Stimulated activated CD8-positive, alpha-beta memory T cell treated with anti-CD3 and anti-CD28 coated beads, Interleukin-12 subunit alpha, Interleukin-12 subunit beta, amount 100 ng/mL, for 24 hours (primary cell): ENCODE measurements around the gene SPATS1.
"Not testable (repeated sequence)": the region's sequence is repeated elsewhere in the genome, so short reads cannot be mapped to it uniquely, and the experiment has no call there.

Source experiments
- DNase-seq: peaks from one replicate; pipeline ENCODE4 v3.0.0-alpha.2; 2020; ENCODE audit errors: extremely low read depth

SPATS1 gene

DNA sequence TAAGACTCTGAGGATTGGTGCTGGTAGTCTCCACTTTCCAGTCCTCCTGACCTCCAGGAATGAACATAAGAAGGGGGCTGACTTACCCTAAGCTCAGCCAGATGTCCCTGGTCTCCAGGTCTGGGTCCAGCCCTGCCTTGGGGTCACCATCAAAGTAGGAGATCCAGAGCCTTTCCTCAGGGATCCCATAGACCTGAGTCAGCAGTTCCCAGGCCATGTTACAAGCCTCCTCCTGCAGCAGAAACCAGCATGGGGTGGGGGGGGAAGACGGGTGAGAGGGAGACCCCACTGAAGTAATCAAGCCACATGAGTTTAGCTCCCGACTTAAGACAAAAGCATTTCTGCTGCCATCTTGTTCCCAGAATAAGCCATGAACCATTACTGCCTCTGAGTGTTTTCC, 31.1 kb upstream of the SPATS1 start:
- no peak for DNase-seq

DNA sequence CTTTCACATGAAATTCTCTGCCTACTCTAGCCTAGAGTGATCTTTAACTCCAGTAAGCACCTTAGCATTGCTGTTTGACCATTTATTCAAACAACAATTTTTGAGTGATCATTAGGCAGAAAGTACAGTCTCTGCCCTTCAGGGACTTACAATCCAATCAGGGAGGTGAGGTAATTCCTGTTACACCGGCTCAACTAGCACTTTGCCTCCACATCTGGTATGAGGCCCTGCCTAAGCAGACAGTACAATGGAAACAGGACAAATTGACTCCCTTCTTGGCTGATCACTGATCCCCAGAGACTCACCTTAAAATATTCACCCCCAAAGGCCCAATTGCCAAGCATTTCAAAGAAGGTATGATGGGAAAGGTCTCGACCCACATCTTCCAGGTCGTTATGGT, 30.7 kb upstream of the SPATS1 start:
- no peak for DNase-seq

DNA sequence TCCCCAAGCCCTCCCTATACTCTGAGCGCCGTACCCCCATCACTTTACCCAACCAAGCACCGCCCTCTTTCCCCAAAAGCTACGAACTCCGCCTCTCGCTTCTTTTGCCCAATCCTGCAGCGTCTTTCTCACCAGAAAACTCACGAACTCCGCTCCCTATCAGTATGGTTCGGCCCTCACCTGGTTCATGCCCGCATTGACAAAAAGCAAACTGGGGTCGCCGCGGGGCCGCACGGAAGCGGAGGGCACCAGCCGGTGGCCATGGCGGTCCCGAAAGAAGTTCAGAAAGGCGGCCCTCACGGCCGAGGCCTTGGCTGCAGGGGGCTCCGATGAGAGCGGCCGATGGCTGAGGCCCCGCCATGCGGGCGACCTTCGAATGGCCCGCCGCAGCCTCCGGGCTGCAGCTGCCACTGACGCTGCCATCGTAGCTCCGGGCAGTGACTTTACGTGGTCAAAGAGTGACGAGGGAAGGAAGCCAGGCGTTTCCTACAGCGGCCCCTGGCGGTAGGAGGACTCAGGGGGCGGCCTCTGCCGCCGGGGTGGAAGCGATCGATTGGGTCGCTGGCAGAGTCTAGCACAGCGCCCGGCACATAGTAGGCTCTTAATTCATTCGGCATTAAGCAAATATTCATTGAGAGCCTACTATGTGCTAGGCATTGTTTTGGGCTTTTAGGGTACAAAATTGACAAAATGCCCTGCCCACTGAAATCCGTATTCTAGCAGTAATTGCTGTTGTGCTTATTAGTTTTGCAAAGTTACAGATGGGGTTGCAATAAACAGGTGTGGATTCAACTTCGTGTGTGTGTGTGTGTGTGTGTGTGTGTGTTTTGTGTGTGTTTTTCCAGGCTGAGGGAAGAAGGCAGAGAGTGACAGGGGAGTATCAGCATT, 29.3 kb upstream of the SPATS1 start, which contains the start of gene AARS2:
Gene AARS2, minus strand, starts transcription at position 447 of the 888 bp plus-strand sequence. Its CDS starts 24 bp downstream, at position 423.
- DNase-seq, result peak; percentile 84

DNA sequence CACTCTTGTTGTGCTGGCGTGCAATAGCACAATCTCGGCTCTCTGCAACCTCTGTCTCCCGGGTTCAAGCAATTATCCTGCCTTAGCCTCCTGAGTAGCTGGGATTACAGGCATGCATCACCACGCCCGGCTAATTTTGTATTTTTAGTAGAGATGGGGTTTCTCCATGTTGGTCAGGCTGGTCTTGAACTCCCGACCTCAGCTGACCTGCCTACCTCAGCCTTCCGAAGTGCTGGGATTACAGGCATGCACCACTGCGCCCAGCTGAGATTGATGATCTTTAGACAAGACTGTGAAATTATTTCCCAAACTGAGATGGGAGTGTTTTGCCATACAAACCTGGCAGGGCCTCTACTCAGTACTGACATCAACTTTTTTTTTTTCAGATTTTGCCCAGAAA, 27.8 kb upstream of the SPATS1 start:
- not testable (repeated sequence) for DNase-seq

DNA sequence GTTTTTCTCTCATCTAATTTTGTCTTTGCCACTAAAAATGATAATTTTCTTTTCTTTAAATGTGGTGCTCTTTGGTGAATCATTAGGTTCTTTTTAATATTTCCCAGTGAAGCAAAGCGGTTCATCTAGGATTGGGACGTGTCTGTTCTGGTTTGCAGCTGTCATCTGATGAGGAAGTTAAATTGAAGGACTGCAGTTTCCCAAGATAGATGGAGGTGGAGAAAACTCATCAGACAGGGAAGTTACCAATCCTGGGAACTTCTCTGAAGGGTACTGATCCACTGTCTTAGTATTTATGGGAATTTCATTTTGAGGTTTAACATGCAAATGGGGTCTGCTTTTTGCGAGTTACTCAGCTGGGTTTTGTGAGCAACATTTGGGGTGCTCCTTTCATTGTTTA, 26.9 kb upstream of the SPATS1 start:
- no peak for DNase-seq

DNA sequence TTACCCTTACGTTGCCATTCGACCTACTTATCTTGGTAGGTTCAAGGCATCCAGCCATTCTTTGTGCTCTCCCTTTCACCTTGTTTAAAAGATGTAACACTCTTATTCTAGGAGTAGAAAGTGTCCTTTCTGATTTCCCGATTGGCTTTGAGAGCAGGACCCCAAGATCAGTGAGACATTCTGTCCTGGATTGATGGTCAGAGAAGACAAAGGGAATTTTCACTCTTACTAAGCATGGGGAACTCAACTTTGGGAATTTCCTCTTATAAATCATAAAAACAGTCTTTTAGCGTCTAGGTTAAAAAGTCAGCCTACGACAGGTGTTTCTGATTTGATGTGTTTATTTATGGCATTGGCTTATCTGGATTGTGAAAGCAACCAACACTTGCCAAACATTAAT, 26.5 kb upstream of the SPATS1 start:
- DNase-seq, result no peak

DNA sequence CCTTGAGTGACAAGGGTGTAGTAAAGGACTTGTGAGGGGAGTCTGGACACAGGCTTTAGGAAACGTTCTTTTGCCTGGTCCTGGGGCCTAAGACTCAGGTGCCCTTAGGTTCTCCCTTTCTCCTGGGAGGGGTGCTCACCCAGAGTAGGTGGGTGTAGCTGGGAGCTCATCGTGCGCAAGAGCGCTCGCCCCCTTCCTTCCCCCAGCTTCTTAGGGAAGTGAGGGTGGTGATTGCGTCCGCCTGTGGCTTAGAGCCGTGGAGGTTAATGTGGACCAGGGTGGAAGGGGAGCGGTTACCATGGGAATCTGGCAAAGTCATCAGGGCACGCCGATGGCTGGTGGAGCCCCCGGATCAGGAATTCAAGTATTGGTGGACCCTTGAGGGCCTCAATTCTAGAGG, 26.0 kb upstream of the SPATS1 start:
- no peak for DNase-seq

DNA sequence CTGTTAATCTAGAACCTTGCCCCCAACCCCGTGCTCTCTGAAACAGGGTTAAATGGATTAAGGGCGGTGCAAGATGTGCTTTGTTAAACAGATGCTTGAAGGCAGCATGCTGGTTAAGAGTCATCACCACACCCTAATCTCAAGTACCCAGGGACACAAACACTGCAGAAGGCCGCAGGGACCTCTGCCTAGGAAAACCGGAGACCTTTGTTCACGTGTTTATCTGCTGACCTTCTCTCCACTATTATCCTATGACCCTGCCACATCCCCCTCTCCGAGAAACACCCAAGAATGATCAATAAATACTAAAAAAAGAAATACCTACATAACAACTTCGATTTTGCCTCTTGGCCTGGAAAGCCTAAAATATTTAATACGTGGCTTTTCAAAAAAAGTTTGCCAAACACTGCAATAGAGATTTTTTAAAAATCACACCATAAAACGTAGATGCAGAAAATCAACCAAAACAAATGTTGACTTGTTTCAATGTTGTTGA, 25.3 kb upstream of the SPATS1 start:
- DNase-seq, result not testable (repeated sequence)

DNA sequence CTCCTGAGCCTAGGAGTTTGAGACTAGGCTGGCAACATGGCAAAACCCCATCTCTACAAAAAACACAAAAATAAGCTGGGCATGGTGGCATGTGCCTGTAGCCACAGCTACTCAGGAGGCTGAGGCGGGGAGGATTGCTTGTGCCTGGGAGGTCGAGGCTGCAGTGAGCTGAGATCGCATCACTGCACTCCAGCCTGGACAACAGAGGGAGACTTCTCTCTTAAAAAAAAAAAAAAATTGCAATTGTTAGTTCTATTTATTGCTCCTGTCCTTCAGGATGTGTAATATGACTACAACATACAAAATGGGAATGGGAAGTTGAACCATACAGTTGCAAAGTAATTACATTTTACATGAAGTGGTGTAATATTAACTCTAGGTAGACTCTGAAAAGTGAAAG, 21.2 kb upstream of the SPATS1 start:
- DNase-seq, result no peak

DNA sequence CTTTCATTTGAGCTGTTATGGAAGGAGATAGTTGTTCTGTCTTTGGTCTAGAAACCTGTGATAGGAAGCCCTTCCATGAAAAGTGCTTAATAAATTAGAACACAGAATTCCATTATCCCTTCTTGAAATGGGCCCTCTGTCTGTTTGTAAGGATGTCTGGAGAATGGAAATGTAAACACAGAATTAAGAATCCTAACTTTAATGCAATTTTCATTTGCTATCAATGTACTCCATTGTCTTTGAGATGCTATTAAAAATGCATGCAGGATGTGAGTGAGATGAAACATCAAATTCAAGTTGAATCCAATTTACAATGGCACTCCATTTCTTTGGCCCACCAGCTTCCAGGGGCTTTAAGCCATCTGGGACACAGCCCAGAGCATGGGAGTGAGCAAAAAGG, 15.4 kb upstream of the SPATS1 start:
- DNase-seq, result no peak

DNA sequence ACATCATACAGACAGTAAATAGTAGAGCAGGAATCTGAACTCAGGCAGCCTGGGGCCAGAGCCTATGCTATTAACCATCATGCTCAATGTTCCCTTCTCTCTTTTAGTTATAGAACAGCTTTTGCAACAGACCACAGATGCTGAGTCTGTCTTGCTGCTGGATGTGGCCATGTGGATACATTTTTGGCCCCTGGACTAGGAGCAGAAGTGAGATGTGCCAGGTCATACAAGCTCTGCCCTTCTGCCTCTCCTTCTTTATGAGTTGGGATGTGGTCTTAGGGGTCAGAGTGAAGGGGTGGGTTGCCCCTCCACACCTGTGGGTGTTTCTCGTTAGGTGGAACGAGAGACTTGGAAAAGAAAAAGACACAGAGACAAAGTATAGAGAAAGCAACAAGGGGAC, 14.7 kb upstream of the SPATS1 start:
- no peak for DNase-seq

DNA sequence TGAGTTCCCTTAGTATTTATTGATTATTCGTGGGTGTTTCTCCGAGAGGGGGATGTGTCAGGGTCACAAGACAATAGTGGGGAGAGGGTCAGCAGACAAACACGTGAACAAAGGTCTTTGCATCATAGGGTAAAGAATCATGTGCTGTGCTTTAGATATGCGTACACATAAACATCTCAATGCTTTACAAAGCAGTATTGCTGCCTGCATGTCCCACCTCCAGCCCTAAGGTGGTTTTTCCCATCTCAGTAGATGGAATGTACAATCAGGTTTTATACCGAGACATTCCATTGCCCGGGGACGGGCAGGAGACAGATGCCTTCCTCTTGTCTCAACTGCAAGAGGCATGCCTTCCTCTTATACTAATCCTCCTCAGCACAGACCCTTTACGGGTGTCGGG, 14.2 kb upstream of the SPATS1 start:
- not testable (repeated sequence) for DNase-seq

DNA sequence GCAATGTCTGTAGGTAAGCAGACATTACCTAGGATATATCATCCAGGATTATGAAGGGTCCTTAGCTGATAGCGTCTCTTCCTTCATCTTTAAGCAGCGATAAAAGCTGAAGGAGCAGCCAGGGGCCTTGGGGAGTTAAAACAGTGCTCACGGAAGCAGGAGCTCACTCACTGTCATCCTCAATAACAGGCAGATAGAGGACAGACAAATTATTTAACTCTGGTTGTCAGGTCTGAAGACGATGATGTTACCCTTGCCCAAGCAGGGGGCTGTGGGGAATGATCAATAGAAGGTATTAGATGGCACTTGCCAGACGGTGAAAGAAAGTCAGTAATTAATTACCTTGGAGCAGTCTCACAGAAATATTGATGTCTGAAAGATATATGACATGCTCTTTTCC, 12.6 kb upstream of the SPATS1 start:
- no peak for DNase-seq

DNA sequence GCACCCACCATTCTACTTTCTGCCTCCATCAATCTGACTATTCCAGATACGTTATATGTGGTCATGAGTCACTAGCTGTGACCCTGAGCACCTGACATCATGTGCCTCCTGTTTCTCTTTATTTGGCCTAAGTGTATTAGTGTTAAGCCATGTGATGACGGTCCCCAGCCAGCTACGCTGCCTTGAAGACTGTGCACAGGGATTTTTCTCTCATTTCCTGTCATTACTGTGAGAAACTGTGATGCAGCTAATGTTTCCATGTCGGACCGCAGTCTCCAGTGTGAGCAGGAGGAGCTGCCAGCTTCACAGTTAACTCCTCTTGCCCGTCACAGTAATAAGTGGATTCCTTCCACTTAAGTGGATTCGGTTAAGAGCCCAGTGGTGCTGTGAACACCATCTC, 9.9 kb upstream of the SPATS1 start:
- DNase-seq, result no peak

DNA sequence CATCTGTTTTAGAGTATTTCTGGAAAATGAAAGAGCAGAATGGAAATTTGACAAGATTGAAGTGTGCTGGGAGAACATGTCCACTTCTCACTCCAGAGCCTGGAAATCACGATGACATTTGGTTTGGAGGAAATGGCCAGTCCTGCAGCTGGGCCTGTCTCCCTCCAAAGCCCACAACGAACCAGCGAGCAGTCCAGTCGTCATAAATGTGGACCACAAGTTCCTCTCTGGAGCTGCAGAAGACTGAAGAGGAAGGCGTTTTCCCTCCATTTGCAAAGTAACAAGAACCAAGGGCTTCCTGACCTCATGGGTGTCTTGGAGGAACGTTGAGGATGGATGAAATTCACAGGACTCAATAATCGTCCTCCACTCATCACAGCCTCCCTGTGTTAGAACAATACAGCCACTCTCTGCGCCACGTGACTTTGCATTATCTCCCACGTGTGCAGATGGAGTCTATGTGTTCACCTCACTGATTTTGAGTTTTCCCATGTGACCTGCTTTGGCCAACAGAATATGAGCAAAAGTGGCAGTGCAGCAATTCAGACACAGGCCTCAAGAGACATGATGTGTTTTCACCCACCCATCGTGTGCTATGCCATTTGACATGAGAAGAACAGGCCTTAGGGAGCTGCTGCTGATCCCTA, 9.1 kb upstream of the SPATS1 start:
- DNase-seq, result no peak

DNA sequence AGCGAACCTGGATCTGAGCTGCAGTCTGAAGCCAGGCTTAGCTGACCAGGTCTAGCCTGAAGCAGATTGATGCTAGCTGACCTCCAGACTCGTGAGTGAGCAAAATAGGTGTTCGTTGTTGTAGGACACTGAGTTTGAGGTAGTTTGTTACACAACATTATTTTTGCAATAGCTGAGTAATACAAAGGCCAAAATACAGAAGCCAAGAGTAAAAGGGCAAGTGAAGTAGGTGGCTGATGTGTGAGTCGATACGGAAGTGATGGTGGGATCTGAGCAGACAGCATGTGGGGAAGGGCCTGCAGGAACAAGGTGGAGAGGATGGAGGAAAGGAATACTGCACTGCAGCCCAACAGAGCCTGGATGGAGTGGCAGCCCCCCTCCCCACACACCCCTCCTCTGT, 8.5 kb upstream of the SPATS1 start:
- no peak for DNase-seq

DNA sequence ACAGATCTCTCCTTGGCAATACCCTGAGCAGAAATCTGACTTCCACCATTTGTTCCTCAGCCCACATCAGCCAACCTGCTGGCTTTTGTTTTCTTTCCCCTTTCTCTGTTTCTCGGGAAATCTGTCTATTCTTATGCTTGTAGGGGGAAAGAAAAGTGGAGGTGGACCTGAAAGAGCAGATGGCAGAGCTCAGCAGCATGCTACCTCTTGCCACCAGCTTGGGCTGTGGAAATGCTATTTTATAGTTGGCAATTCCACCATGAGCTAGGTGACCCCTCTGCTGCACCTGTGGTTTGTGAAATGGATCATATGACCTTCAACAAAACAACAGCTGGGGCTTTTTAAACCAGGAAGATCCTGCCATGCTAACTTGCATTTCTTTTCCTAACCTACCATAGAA, 6.8 kb upstream of the SPATS1 start:
- no peak for DNase-seq

DNA sequence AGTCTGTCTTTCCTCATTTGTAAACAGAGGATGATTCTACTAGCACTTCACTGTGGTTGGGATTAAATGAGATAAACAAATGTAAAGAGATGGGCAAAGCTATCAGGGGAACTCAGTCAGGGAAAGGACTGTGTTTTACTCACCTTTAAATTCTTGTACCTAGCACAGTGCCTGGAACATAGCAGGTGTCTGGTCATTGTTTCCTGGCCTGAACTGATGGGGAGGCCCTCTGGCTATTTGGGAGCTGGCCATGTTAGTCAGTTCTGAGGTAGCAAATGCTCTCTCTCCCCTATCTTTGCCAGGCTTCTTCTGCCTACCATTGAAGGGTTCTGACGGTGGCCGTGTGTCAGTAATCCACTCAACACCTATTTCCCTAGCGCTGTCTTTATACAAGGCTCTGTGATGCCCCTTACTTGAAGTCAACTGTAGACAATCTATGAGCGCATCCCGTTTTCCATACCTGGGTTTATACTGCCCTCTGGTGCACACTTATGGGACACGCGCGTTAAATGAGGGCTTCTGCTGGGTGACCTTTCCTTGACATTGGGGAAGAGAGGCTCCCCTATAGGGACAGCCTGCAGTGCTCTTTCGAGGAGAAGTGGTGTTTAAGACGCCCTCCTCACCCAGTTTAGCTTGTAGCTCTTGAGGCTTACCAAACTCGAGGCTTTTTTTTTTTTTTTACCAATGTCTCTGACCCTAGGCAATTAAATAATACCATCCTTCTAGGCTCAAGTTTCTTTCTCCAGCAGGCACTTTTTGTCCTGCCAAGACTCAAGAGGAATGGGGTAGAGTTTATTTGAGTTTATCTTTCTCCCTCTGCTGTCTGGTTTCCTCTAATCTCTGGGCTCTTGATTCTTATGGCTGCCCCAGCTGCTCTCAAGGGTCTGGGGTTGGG, 4.0 kb upstream of the SPATS1 start:
- DNase-seq, result peak; percentile 16

DNA sequence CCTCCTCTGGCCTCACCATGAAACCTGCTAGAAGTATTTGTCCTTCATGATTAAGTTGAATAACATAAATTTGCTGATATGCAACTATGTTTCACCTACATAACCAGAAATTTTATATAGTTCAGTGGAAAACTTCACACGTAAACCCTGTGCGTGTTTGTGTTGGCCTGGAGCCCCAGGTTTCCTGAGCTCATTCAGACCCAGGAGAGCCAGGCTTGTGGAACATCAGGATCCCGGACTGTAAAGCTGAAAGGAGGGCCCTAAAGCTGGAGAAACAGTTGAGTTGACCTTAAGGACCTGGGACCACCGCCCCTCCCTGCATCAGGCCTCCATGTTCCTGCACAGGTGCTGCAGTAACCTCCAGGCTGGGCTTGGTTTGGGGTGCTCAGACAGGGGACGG, 3.1 kb upstream of the SPATS1 start:
- no peak for DNase-seq

DNA sequence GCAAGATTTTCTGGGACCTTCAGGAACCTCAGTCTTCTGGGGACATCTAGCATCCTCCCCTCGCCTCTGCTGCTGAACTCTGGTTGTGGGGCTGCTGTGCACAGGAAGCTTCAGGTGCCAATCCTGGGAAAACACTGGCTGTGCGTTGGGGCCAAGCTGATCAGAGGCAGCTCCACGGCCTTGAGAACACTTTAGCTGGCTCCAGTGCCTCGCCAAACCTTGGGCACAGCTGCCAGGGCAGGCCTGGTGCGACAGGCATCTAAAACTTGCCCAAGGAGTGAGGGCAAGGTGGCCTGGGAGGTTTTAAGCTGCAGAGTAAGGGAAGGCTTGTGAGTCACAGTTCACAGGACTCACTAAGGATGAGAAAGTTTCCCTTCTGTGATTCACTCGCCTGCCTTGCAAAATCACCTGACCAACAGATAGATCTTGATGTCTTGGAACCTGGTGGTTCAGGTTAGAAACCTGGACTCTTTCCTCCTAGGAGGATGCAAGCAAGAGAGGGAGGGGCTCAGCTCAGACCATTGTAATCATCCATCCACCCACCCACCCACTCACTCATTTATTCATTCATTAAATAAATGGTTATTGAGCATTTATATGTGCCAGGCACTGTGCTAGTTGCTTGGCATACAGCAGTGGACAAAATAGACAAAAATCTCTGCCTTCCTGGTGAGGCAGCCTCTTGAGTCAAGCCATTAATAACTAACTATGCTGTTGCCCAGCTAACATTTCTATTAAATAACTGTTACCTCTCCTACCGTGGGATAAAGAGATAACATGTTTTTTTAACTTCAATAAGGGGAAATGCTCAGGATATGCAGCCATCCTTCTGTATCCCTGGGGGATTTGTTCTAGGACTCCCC, 2.5 kb upstream of the SPATS1 start:
- no peak for DNase-seq
